PC-3 (cell line): ENCODE results near the gene CCDC154. TPM values are rescaled to one million over a fixed set of nuclear protein-coding genes. Genes with fewer than 3 reads are reported as not detected.

Source experiments
- ATAC-seq: fragments of 200-7000 bp; cut with Tn5 transposase; 2 replicates; pipeline ENCODE4 v1.9.1; 2020; ENCODE audit warnings: mild to moderate bottlenecking, moderate library complexity
- Bru-seq: library from RNA; stranded (reverse); fragments of 400-500 nt; gene quantifications from one replicate; lab custom pipeline; 2021; lab: Mats Ljungman, UMichigan
- BruChase-seq, 2 experiments: library from RNA; stranded (reverse); fragments of 400-500 nt; gene quantifications; one replicate each; lab custom pipeline; 2021; lab: Mats Ljungman, UMichigan
- BruUV-seq: library from RNA; stranded (reverse); fragments of 400-500 nt; replicated peaks from 2 replicates; lab custom pipeline; 2021; lab: Mats Ljungman, UMichigan
- CTCF ChIA-PET: fragments of 300-600 bp; sonication (Branson Sonifier 250); formaldehyde crosslinking; loops from one replicate; lab custom pipeline; 2022; ENCODE audit warnings: antibody characterized with exemption; lab: Charles Lee
- POLR2A ChIA-PET: fragments of 300-600 bp; sonication (Branson Sonifier 250); formaldehyde crosslinking; loops from one replicate; lab custom pipeline; 2022; ENCODE audit warnings: antibody characterized with exemption; ENCODE audit not compliant: unreplicated experiment; lab: Charles Lee
- DNase-seq: peaks from one replicate; pipeline ENCODE4 v3.0.0-alpha.2; 2015
- H2AFZ ChIP-seq: fragments of 300-600 bp; sonication (generic); 2 replicates; pipeline ENCODE4 v1.6.0; 2016; ENCODE audit warnings: antibody characterized with exemption, low read length
- H3F3A ChIP-seq: fragments of 300-600 bp; sonication (generic); one replicate; pipeline ENCODE4 v1.6.0; 2017; ENCODE audit warnings: antibody characterized with exemption, low read length, control low read depth, mild to moderate bottlenecking; ENCODE audit not compliant: unreplicated experiment
- H3K27ac ChIP-seq: fragments of 300-600 bp; sonication (generic); 2 replicates; pipeline ENCODE4 v1.5.1; 2016; ENCODE audit warnings: mild to moderate bottlenecking, low read length
- H3K27me3 ChIP-seq: fragments of 300-600 bp; sonication (generic); 2 replicates; pipeline ENCODE4 v1.6.1; 2016; ENCODE audit warnings: low read length, mixed read lengths
- H3K36me3 ChIP-seq: fragments of 300-600 bp; sonication (generic); 2 replicates; pipeline ENCODE4 v1.6.1; 2016; ENCODE audit warnings: low read depth, mixed run types, low read length, mixed read lengths
- H3K4me1 ChIP-seq: fragments of 300-600 bp; sonication (generic); 2 replicates; pipeline ENCODE4 v1.5.1; 2016; ENCODE audit warnings: low read length; ENCODE audit not compliant: insufficient read depth
- H3K4me2 ChIP-seq: fragments of 300-600 bp; sonication (generic); 2 replicates; pipeline ENCODE4 v1.6.0; 2016; ENCODE audit warnings: low read length
- H3K4me3 ChIP-seq: fragments of 300-600 bp; sonication (generic); 2 replicates; pipeline ENCODE4 v1.5.1; 2016; ENCODE audit warnings: mild to moderate bottlenecking, low read length, mixed read lengths
- H3K79me2 ChIP-seq: fragments of 300-600 bp; sonication (generic); 2 replicates; pipeline ENCODE4 v1.6.1; 2017; ENCODE audit warnings: low read length, mixed read lengths
- H3K9ac ChIP-seq: fragments of 300-600 bp; sonication (generic); 2 replicates; pipeline ENCODE4 v1.6.0; 2016; ENCODE audit warnings: mild to moderate bottlenecking, low read length
- H3K9me2 ChIP-seq: fragments of 300-600 bp; sonication (generic); replicated peaks from 2 replicates; pipeline ENCODE4 v1.6.1; 2016; ENCODE audit warnings: mixed run types, low read length, mixed read lengths
- H3K9me3 ChIP-seq: fragments of 300-600 bp; sonication (generic); 2 replicates; pipeline ENCODE4 v1.6.1; 2016; ENCODE audit warnings: low read length, mixed read lengths
- H4K20me1 ChIP-seq: fragments of 300-600 bp; sonication (generic); 2 replicates; pipeline ENCODE4 v1.6.1; 2016; ENCODE audit warnings: low read length, mixed read lengths
- EZH2 ChIP-seq: fragments of 300-600 bp; sonication (generic); IDR thresholded peaks from one replicate; pipeline ENCODE4 v1.6.1; 2017; ENCODE audit warnings: antibody characterized with exemption, mild to moderate bottlenecking, low read length; ENCODE audit not compliant: unreplicated experiment
- EZH2phosphoT487 ChIP-seq: fragments of 300-600 bp; sonication (generic); IDR thresholded peaks from 2 replicates; pipeline ENCODE4 v1.6.1; 2018; ENCODE audit warnings: mild to moderate bottlenecking, antibody characterized with exemption, low read length, borderline replicate concordance
- intact Hi-C: fragments of 100-400 bp; cut with micrococcal nuclease; formaldehyde crosslinking; loops from 2 replicates; pipeline ENCODE4 v1.9.0; 2023
- long read RNA-seq: library from polyadenylated mRNA; unstranded; transcript quantifications from one replicate; pipeline ENCODE4 v2.0.0, GENCODE V29; 2021; ENCODE audit not compliant: unreplicated experiment
- total RNA-seq: library from RNA; depleted of rRNA; stranded (reverse); fragments of >200 nt; gene quantifications from 2 replicates; pipeline ENCODE4 v1.2.3, GENCODE V29; 2014; rRNA removed
- TF ChIP-seq, protein P1 (sequence below): fragments of 300-600 bp; sonication (generic); conservative IDR thresholded peaks from 2 replicates; pipeline ENCODE4 v1.5.1; 2017; ENCODE audit warnings: antibody characterized with exemption, low read depth, mild to moderate bottlenecking, low read length

Gene CCDC154, protein sequence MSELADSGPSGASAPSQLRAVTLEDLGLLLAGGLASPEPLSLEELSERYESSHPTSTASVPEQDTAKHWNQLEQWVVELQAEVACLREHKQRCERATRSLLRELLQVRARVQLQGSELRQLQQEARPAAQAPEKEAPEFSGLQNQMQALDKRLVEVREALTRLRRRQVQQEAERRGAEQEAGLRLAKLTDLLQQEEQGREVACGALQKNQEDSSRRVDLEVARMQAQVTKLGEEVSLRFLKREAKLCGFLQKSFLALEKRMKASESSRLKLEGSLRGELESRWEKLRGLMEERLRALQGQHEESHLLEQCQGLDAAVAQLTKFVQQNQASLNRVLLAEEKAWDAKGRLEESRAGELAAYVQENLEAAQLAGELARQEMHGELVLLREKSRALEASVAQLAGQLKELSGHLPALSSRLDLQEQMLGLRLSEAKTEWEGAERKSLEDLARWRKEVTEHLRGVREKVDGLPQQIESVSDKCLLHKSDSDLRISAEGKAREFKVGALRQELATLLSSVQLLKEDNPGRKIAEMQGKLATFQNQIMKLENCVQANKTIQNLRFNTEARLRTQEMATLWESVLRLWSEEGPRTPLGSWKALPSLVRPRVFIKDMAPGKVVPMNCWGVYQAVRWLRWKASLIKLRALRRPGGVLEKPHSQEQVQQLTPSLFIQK
- not detected in 2 replicates for total RNA-seq
- Bru-seq, nascent RNA, result percentile 28 among the genes with signal in this experiment
- percentile 48 among the genes with signal in this experiment for BruChase-seq, experiment 1, labeled RNA remaining after a 6-hour chase
- BruChase-seq, experiment 2, labeled RNA remaining after a 2-hour chase, result percentile 34 among the genes with signal in this experiment
- long read RNA-seq, partial matches to known transcripts, result 1 of 1 reads
- long read RNA-seq, other reads (novel, unspliced or antisense), result 0 of 1 reads

DNA sequence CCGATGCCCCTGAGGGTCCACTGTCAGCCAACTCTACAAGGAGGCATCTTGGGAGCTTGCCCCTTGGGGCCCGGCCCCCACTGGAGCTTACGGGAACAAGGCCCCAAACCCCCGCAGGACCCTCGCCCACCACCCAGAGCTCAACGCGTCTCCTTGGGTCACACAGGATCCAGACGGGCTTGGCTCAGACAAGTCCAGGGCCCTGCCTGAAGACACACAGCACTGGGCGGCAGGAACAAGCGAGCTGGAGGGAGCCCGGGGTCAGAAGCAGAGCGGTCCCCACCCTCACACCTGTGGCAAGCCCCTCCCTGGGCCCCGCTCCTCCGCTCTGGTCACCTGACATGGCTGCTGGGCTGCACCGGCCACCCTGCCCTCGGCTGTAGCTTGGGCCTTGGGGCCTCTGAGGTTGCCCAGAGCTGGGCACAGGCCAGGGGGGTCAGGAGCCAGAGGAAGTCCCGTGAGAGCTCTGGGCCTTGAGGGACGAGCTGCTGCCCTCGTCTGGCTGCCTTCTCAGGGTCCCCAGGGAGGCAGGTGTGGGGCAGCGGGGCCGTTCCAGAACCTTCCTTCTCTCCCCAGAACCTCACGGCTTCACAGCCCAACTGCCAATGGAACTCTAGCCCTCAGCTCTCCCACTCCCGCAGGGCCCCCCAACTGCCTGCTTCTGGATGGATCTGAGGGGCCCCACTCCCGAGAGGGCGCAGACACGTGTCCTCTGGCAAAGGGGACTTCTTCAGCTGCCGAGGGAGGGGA is at the start of gene CCDC154:
Gene CCDC154, minus strand, starts transcription at position 577 of the 750 bp plus-strand sequence. Its CDS starts 234 bp downstream, at position 343.
- H3K4me2 ChIP-seq, result no peak within 1 kb of the TSS
- H3K36me3 ChIP-seq, result no peaks in the 10 kb centered on the region
- ChIA-PET CTCF (interaction anchor here (0.6 kb wide), 1 partner anchor 102 kb away, joined by 4 read pairs; no protein-coding TSS in a partner anchor), POLR2A (interaction anchor here (0.6 kb wide), 1 partner anchor 248 kb away, joined by 3 read pairs; no protein-coding TSS in a partner anchor)
- ATAC-seq, result no peak
- no peak for DNase-seq
- H3K9me3 ChIP-seq, result no peaks in the 10 kb centered on the region
- no peak within 1 kb of the TSS for H3K9ac ChIP-seq
- no peaks in the 10 kb centered on the region for H3K4me1 ChIP-seq
- no peaks in the 10 kb centered on the region for H3K79me2 ChIP-seq
- no peaks in the 10 kb centered on the region for H3K9me2 ChIP-seq
- no peak within 1 kb of the TSS for H3K27ac ChIP-seq
- intact Hi-C loops, result no loop called here
- no peaks in the 10 kb centered on the region for H3F3A ChIP-seq
- no peak within 1 kb of the TSS for H2AFZ ChIP-seq
- BruUV-seq, result no TSS peak
- no peaks in the 10 kb centered on the region for H3K27me3 ChIP-seq
- H3K4me3 ChIP-seq, result no peak within 1 kb of the TSS
- H4K20me1 ChIP-seq, result no peaks in the 10 kb centered on the region
- TF ChIP-seq EZH2 (no peak), EZH2phosphoT487 (no peak)
- TF ChIP-seq, protein P1, sequence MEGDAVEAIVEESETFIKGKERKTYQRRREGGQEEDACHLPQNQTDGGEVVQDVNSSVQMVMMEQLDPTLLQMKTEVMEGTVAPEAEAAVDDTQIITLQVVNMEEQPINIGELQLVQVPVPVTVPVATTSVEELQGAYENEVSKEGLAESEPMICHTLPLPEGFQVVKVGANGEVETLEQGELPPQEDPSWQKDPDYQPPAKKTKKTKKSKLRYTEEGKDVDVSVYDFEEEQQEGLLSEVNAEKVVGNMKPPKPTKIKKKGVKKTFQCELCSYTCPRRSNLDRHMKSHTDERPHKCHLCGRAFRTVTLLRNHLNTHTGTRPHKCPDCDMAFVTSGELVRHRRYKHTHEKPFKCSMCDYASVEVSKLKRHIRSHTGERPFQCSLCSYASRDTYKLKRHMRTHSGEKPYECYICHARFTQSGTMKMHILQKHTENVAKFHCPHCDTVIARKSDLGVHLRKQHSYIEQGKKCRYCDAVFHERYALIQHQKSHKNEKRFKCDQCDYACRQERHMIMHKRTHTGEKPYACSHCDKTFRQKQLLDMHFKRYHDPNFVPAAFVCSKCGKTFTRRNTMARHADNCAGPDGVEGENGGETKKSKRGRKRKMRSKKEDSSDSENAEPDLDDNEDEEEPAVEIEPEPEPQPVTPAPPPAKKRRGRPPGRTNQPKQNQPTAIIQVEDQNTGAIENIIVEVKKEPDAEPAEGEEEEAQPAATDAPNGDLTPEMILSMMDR, result no peak

DNA sequence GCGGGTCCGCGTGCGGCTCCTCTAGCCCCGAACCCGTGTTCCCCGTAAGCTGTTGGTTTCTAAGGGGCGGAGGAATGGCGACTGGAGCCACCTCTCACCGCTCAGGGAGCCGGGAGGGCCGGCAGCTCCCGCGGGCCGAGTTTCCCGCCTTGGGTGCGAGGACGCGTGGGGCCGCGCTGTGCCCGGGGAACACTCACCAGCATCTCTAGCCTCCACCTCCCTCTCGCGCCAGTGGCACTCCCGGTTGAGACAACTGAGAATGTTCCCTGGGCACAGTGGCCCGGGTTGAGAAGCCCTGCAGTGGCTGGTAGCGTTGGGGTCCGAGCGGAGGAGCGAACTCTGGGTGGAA is 49.4 kb upstream of the CCDC154 start:
- TF ChIP-seq, protein P1, result no peak
- no peak for TF ChIP-seq EZH2phosphoT487
- H2AFZ ChIP-seq, result peak overlapping the region; percentile 74
- H3K9ac ChIP-seq, result peak overlapping the region; percentile 94
- no peaks in the 10 kb centered on the region for H3F3A ChIP-seq
- peaks cover 31% of the 10 kb centered on the region for H3K79me2 ChIP-seq
- BruUV-seq, result TSS peak; percentile 61
- peak overlapping the region; percentile 32 for H3K27ac ChIP-seq
- no peaks in the 10 kb centered on the region for H3K9me3 ChIP-seq
- no peaks in the 10 kb centered on the region for H3K27me3 ChIP-seq
- peaks cover 13% of the 10 kb centered on the region for H3K4me1 ChIP-seq
- ATAC-seq (peak; percentile 29), DNase-seq (no peak)
- peaks cover 5% of the 10 kb centered on the region; the same call in 1 of the 2 replicates for H4K20me1 ChIP-seq
- H3K36me3 ChIP-seq, result 0 out of 2 replicates have a peak, but pooled peaks cover 3% of the 10 kb centered on the region
- intact Hi-C loops, result loop anchor here (2.0 kb wide), 1 partner anchor 117 kb away; no protein-coding TSS in a partner anchor
- ChIA-PET CTCF (interaction anchor here (0.6 kb wide), 1 partner anchor 967 kb away, joined by 3 read pairs; no protein-coding TSS in a partner anchor), POLR2A (no interaction called here)
- peak overlapping the region; percentile 83 for H3K4me3 ChIP-seq
- peak overlapping the region; percentile 97 for H3K4me2 ChIP-seq
- no peaks in the 10 kb centered on the region for H3K9me2 ChIP-seq
